IgD-negative memory B cell (primary cell): ENCODE measurements around the gene CNTNAP5. TPM values are rescaled to one million over a fixed set of nuclear protein-coding genes. Genes with fewer than 3 reads are reported as not detected.
"Not testable (repeated sequence)": the region's sequence is repeated elsewhere in the genome, so short reads cannot be mapped to it uniquely, and the experiment has no call there.

ENCODE experiments used
- H3K27ac Mint-ChIP-seq, 3 donors: one replicate each; pipeline ENCODE4 v1.8.0; 2020 to 2022; ENCODE audit warnings: mild to moderate bottlenecking in 3 of 3, mixed read lengths in 3 of 3, moderate library complexity in 1 of 3
- H3K27me3 Mint-ChIP-seq: one replicate; pipeline ENCODE4 v1.8.0; 2021; ENCODE audit warnings: mixed read lengths
- H3K36me3 Mint-ChIP-seq: one replicate; pipeline ENCODE4 v1.8.0; 2020; ENCODE audit warnings: mild to moderate bottlenecking, mixed read lengths
- H3K4me1 Mint-ChIP-seq, 3 donors: one replicate each; pipeline ENCODE4 v1.8.0; 2020 to 2022; ENCODE audit warnings: mixed read lengths in 3 of 3, mild to moderate bottlenecking in 1 of 3
- H3K4me3 Mint-ChIP-seq, 4 donors: one replicate each; pipeline ENCODE4 v1.8.0; 2020 to 2022; ENCODE audit warnings: mild to moderate bottlenecking in 4 of 4, mixed read lengths in 4 of 4, moderate library complexity in 3 of 4
- H3K9me3 Mint-ChIP-seq, 3 donors: one replicate each; pipeline ENCODE4 v1.8.0; 2020 to 2021; ENCODE audit warnings: mixed read lengths in 3 of 3, mild to moderate bottlenecking in 1 of 3
- polyA plus RNA-seq: library from polyadenylated mRNA; unstranded; fragments of 300-500 nt; fragmentation: Illumina TruSeq; gene quantifications from one replicate; pipeline ENCODE4 v1.2.3, GENCODE V29; 2021

CNTNAP5 gene
- polyA plus RNA-seq, 1 donor from 2014 or later: not detected

DNA sequence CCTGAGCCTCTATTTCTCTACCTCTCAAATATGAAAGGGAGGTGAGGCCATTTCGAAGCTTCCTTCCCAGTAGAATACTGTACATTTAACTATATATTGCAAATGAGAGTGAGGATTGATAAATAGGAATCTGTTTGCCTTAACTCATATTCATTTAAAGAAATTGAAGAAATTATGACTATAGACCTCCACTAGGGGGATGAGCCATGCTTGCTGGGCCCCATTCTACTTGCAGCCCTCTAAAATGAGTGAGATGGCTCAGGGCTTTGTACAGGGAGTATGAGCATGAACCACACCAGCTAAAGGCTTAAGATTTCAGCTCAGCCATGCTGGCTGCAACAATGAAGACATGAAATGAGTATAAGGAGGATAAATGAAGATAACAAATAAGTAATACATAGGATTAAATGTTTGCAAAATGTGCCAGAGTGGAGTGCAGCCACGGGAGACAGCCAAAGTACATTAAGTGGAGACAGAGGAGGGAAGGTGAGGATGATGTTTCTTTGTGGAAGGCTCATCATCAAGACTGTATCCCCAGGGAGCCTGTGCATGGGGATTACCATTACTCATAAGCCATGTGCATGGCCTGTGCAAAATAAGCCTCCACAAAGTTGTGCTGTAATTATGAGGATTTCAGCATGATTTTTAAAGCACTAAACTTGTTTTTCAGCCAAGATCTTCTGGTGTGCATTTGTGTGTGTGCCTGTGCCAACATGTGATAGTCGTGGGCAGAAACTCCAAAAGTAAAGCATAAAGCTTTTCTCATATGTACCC, 300.8 kb downstream of the CNTNAP5 start:
- Mint-ChIP-seq H3K27ac (no peak overlapping the region), H3K9me3 (peaks cover 4 to 8% (median 4%) of the 10 kb centered on the region in 3 donors), H3K27me3 (no peaks in the 10 kb centered on the region), H3K4me1 (peaks cover 0 to 2% (median 0%) of the 10 kb centered on the region in 3 donors), H3K36me3 (no peaks in the 10 kb centered on the region), H3K4me3 (peak overlapping the region in 1 of 4 donors; percentile 34)

DNA sequence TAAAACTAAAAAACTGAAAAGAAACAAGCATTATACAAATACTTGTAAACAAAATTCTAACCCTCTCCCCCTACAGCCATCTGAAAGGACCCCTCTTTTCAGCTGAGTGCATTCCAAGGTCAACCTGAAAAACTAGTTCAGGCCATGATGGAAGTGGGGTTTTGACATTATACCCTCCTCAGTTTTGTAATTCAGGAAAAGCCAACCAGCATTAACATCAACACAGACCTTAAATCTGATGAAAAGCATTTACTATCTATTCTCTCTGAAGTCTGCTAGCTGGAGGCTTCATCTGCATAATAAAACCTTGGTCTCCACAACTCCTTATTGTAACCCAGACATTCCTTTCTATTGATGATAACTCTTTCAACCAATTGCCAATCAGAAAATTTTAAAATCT, 302.2 kb downstream of the CNTNAP5 start:
- Mint-ChIP-seq H3K27ac (no peak overlapping the region), H3K4me1 (peaks cover 0 to 2% (median 0%) of the 10 kb centered on the region in 3 donors)

DNA sequence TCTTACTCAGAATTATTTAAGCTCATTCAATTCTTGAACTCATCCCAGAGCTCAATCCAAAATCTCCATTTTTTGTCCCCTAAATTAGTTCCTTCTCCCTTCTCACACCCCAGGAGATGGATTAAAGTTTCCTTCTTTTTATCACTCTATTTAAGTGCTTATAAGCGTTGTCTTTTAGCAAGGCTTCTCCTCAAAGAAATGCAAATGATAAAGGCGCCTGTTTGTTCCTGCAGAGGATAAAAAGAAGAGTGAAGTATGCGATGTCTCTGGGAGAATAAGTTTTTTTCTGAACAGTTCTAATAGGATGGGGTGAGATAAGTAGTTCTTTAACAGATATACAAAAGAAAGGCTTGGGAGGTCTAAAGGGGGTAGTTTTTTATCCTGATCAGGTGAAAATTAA, 303.3 kb downstream of the CNTNAP5 start:
- H3K9me3 Mint-ChIP-seq: peaks cover 4 to 8% (median 4%) of the 10 kb centered on the region in 3 donors
- no peaks in the 10 kb centered on the region for H3K27me3 Mint-ChIP-seq
- H3K4me1 Mint-ChIP-seq: peaks cover 0 to 2% (median 0%) of the 10 kb centered on the region in 3 donors
- H3K27ac Mint-ChIP-seq: no peak overlapping the region
- H3K4me3 Mint-ChIP-seq: no peak overlapping the region
- no peaks in the 10 kb centered on the region for H3K36me3 Mint-ChIP-seq

More for the DNA sequence above, 302.2 kb downstream of the CNTNAP5 start:
- no peak overlapping the region for H3K4me3 Mint-ChIP-seq
- H3K36me3 Mint-ChIP-seq: no peaks in the 10 kb centered on the region
- no peaks in the 10 kb centered on the region for H3K27me3 Mint-ChIP-seq
- H3K9me3 Mint-ChIP-seq: peaks cover 4 to 8% (median 4%) of the 10 kb centered on the region in 3 donors

DNA sequence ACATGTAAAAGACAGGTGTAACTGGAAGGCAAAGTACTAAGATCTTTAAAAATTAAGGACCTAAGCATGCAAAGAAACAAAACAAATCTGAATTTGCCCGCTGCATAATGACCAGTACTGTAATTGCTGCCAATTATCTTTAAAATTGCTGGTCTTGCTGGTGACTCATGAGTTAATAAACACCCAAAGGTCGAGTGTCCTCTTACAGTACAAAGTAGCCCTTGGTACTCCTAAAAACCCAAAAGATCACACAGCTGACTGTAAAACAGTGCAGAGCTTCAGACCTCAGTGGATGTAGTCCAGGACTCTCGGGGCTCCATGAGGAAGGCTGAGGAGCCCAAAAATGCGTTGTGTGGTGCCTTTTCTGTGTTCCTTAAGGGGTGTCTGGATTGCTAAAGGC, 308.7 kb downstream of the CNTNAP5 start:
- no peak overlapping the region for H3K27ac Mint-ChIP-seq
- H3K4me1 Mint-ChIP-seq: peaks cover 0 to 2% (median 0%) of the 10 kb centered on the region in 3 donors
- H3K9me3 Mint-ChIP-seq: peaks cover 1 to 2% (median 2%) of the 10 kb centered on the region in 3 donors
- no peak overlapping the region for H3K4me3 Mint-ChIP-seq
- no peaks in the 10 kb centered on the region for H3K36me3 Mint-ChIP-seq
- no peaks in the 10 kb centered on the region for H3K27me3 Mint-ChIP-seq

- H3K4me1 Mint-ChIP-seq: no peaks in the 10 kb centered on the region
- no peak overlapping the region for H3K4me3 Mint-ChIP-seq
- no peak overlapping the region for H3K27ac Mint-ChIP-seq
These were observed 310.0 kb downstream of the CNTNAP5 start for GRCh38 chr2:124335058-124335457.

GRCh38 chr2:124339709-124340108, 314.6 kb downstream of the CNTNAP5 start:
- no peaks in the 10 kb centered on the region for H3K4me1 Mint-ChIP-seq
- H3K27me3 Mint-ChIP-seq: no peaks in the 10 kb centered on the region

More at GRCh38 chr2:124335058-124335457, 310.0 kb downstream of the CNTNAP5 start:
- peaks cover 2 to 4% (median 2%) of the 10 kb centered on the region in 3 donors for H3K9me3 Mint-ChIP-seq
- H3K27me3 Mint-ChIP-seq: no peaks in the 10 kb centered on the region
- no peaks in the 10 kb centered on the region for H3K36me3 Mint-ChIP-seq

GRCh38 chr2:124343827-124344498, 318.9 kb downstream of the CNTNAP5 start:
- Mint-ChIP-seq H3K9me3 (peaks cover 0 to 8% (median 5%) of the 10 kb centered on the region in 3 donors), H3K4me1 (no peaks in the 10 kb centered on the region), H3K27ac (no peak overlapping the region), H3K4me3 (no peak overlapping the region), H3K36me3 (no peaks in the 10 kb centered on the region), H3K27me3 (no peaks in the 10 kb centered on the region)

More at GRCh38 chr2:124339709-124340108, 314.6 kb downstream of the CNTNAP5 start:
- Mint-ChIP-seq H3K9me3 (peaks cover 0 to 8% (median 5%) of the 10 kb centered on the region in 3 donors), H3K4me3 (no peak overlapping the region), H3K27ac (no peak overlapping the region), H3K36me3 (no peaks in the 10 kb centered on the region)

GRCh38 chr2:124347209-124347608, 322.1 kb downstream of the CNTNAP5 start:
- no peaks in the 10 kb centered on the region for H3K4me1 Mint-ChIP-seq
- no peak overlapping the region for H3K4me3 Mint-ChIP-seq

DNA sequence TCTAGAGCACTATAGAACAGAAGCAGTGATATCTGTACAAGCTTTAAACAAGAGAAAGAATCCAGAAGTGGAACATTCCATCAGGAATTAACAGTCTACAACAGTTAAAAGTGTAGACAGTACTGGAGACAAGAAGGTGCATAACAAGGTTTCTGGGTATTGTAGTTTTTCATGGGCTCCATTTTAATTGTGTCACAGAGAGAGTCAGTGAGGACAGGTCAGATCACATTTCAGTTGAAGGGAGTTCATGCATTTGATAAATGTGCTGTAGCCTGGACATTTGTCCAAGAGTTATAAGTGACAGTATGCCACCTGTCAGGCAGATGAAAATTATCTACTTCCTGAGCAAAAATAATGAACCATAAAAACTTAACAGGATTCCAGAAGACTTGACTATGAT, 328.6 kb downstream of the CNTNAP5 start:
- Mint-ChIP-seq H3K4me3 (no peak overlapping the region), H3K9me3 (peaks cover 0 to 12% (median 0%) of the 10 kb centered on the region in 3 donors)

More at GRCh38 chr2:124347209-124347608, 322.1 kb downstream of the CNTNAP5 start:
- Mint-ChIP-seq H3K9me3 (peaks cover 0 to 7% (median 5%) of the 10 kb centered on the region in 3 donors), H3K36me3 (peaks cover 2% of the 10 kb centered on the region), H3K27me3 (no peaks in the 10 kb centered on the region), H3K27ac (no peak overlapping the region)

DNA sequence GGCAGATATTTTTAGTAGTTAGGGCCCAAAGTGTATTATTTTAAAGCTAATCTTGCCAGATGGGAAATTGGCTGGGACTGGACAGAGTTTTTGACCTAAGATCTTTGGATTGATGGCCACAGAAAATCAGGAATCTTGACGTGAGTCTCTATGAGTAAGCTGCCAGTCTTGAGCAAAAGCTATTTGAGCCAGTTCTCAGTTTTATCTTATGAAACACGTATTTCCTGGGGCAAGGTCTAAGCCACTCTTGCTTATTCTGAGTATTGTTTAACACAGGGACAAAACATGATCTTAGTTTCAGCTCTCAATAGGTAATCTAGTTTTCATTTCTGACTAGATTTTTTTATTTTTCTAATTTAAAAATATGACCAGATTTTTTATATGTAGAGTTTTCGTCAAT, 329.4 kb downstream of the CNTNAP5 start:
- Mint-ChIP-seq H3K4me3 (no peak overlapping the region), H3K36me3 (peaks cover 1% of the 10 kb centered on the region), H3K27me3 (no peaks in the 10 kb centered on the region), H3K9me3 (peaks cover 0 to 9% (median 0%) of the 10 kb centered on the region in 3 donors), H3K4me1 (no peaks in the 10 kb centered on the region), H3K27ac (no peak overlapping the region)

More for the DNA sequence above, 328.6 kb downstream of the CNTNAP5 start:
- H3K27me3 Mint-ChIP-seq: no peaks in the 10 kb centered on the region
- H3K4me1 Mint-ChIP-seq: no peaks in the 10 kb centered on the region
- peaks cover 2% of the 10 kb centered on the region for H3K36me3 Mint-ChIP-seq
- H3K27ac Mint-ChIP-seq: no peak overlapping the region

GRCh38 chr2:124361966-124362365, 336.9 kb downstream of the CNTNAP5 start:
- not testable (repeated sequence) for H3K9me3 Mint-ChIP-seq, H3K36me3 Mint-ChIP-seq, H3K27ac Mint-ChIP-seq

DNA sequence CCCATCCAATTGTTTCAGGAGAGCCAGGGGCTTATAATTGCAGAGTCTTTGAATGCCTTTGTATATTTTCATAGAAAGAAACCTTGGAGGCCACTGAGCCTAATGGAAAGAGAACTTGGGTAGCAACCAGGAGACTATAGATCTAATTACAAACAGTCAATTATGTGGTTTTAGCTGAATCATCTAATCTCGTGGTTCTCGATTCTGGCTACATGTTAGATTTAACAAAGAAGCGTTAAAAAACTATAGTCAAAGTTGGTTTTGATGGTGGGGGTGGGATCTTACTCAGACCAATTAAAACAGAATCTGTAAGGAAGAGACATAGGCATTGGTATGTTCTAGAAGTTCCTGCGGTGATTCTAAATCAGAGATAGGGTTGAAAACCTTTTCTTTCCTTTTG, 344.1 kb downstream of the CNTNAP5 start:
- Mint-ChIP-seq H3K9me3 (peaks cover 3 to 10% (median 8%) of the 10 kb centered on the region in 3 donors), H3K27me3 (no peaks in the 10 kb centered on the region), H3K4me3 (no peak overlapping the region), H3K27ac (no peak overlapping the region), H3K36me3 (no peaks in the 10 kb centered on the region), H3K4me1 (no peaks in the 10 kb centered on the region)

More at GRCh38 chr2:124361966-124362365, 336.9 kb downstream of the CNTNAP5 start:
- H3K4me3 Mint-ChIP-seq, H3K4me1 Mint-ChIP-seq, H3K27me3 Mint-ChIP-seq: not testable (repeated sequence)

GRCh38 chr2:124380221-124380749, 355.2 kb downstream of the CNTNAP5 start:
- Mint-ChIP-seq H3K27ac (no peak overlapping the region), H3K4me3 (no peak overlapping the region), H3K4me1 (no peaks in the 10 kb centered on the region), H3K36me3 (no peaks in the 10 kb centered on the region), H3K9me3 (peaks cover 4 to 5% (median 5%) of the 10 kb centered on the region in 3 donors), H3K27me3 (no peaks in the 10 kb centered on the region)

DNA sequence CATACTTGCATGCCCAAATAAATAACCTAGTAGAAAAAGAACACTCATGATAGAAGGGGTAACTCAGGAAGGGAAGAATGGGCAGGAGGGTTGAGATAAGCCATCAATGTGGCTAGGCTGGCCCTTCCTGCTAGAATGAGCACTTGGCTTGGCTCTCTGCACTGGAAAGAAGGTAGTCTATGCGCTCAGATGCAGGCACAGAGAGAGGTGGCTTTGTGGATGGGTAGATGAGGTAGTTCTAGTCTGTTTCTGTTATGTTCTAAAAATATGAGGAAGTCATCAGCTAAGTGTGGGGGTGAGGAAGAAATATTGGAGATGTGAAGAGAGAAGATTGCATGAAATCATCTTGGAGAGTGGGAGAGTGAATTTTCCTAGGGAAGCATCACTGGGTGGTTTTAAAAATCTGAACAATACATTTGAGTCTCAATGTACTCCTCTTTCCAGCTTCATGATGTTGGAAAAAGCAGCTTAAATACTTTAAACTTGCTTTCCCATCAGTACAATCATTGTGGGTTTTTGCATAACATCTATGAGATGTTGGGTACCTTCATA, 357.1 kb downstream of the CNTNAP5 start:
- H3K36me3 Mint-ChIP-seq: no peaks in the 10 kb centered on the region
- H3K27me3 Mint-ChIP-seq: no peaks in the 10 kb centered on the region
- no peaks in the 10 kb centered on the region for H3K4me1 Mint-ChIP-seq
- H3K27ac Mint-ChIP-seq: no peak overlapping the region
- H3K4me3 Mint-ChIP-seq: no peak overlapping the region
- H3K9me3 Mint-ChIP-seq: peaks cover 0 to 5% (median 4%) of the 10 kb centered on the region in 3 donors

DNA sequence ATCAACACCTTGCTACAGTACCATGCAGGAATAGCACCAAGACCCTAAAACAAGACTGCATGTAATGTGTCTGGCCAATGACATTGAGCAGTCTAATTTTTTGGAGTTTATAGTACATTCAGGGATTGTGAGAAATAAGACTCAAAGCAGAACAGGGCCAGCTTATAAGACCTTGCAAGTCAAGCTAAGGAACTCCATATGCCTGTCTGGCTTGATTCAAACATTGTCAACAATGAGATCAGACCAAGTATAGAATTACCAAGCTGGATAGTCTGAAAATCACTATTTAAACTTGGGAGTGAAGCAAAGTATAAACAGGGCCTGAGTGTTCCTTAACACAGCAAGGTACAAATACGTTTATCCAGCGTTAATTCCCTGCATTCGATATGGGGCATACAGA, 370.9 kb downstream of the CNTNAP5 start:
- no peaks in the 10 kb centered on the region for H3K36me3 Mint-ChIP-seq
- peaks cover 0 to 10% (median 6%) of the 10 kb centered on the region in 3 donors for H3K9me3 Mint-ChIP-seq
- H3K4me3 Mint-ChIP-seq: no peak overlapping the region
- no peak overlapping the region for H3K27ac Mint-ChIP-seq
- H3K27me3 Mint-ChIP-seq: no peaks in the 10 kb centered on the region
- no peaks in the 10 kb centered on the region for H3K4me1 Mint-ChIP-seq
